GOT3 (cell line): Measurements from ENCODE around the gene CALML4.
"Not testable (repeated sequence)": the region's sequence is repeated elsewhere in the genome, so short reads cannot be mapped to it uniquely, and the experiment has no call there.

ENCODE experiments used
- DNase-seq: peaks from one replicate; lab custom pipeline; 2025; ENCODE audit warnings: mixed read lengths; lab: John Stamatoyannopoulos, UW

The CALML4 gene

DNA sequence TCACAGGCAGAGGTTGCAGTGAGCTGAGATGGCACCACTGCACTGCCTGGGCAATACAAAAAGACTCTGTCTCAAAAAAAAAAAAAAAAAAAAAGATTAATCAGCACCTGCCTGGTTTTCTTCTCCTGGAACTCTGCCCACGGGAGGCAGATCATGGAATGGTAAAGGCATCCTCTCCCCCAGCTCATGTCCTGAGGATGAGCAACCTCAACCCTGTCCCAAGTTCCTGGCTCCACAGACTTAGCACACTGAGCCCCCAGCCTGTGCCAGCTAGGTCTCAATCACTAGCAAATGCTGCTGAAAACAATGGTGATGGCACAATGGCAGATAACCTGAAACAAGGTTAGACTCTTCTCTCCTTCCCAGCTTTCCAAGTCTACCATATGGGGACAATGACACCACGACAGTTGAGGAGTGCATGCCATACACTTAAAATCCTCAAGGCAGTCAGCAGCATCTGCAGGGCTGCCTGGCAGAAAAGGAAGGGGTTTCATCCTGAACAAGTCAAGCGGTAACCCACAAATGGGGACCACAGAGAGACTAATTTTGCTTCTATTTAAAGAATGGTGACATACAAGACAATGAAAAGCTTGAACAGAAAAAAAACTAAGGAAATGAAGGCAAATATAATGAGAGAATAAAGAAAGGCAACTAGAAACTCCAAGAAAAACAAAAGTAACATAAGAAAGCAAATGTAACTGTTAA is 19.6 kb upstream of the CALML4 start:
- no peak for DNase-seq

- no peak for DNase-seq
Observed at GRCh38 chr15:68224108-68224507, 19.0 kb upstream of the CALML4 start.

- no peak for DNase-seq
Observed at GRCh38 chr15:68223171-68223570, 18.0 kb upstream of the CALML4 start.

- not testable (repeated sequence) for DNase-seq
Observed at GRCh38 chr15:68222432-68222743, 17.3 kb upstream of the CALML4 start.

DNA sequence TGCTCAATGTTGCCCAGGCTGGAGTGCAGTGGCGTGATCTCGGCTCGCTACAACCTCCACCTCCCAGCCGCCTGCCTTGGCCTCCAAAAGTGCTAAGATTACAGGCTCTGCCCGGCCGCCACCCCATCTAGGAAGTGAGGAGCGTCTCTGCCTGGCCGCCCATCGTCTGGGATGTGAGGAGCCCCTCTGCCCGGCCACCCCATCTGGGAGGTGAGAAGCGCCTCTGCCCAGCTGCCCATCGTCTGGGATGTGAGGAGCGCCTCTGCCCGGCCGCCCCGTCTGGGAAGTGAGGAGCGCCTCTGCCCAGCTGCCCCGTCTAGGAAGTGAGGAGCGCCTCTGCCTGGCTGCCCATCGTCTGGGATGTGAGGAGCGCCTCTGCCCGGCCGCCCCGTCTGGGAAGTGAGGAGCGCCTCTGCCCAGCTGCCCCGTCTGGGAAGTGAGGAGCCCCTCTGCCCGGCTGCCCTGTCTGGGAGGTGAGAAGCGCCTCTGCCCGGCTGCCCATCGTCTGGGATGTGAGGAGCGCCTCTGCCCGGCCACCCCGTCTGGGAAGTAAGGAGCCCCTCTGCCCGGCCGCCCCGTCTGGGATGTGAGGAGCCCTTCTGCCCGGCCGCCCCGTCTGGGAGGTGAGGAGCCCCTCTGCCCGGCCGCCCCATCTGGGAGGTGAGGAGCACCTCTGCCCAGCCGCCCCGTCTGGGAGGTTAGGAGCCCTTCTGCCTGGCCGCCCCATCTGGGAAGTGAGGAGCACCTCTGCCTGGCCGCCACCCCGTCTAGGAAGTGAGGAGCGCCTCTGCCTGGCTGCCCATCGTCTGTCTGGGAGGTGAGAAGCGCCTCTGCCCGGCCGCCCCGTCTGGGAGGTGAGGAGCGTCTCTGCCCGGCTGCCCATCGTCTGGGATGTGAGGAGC is 16.6 kb upstream of the CALML4 start:
- not testable (repeated sequence) for DNase-seq

DNA sequence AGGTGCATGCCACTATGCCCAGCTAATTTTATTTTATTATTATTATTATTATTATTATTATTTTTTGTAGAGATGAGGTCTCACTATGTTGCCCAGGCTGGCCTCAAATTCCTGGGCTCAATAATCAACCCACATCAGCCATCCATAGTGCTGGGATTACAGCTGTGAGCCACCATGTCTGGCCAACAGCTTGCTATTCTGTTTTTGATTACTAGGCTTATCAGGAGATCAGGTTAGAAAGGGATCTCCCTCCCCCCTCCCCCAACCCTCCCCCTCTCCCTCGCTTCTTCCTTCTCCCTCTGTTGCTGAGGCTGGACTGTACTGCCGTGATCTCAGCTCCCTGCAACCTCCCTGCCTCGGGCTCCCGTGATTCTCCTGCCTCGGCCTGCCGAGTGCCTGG is 15.8 kb upstream of the CALML4 start:
- DNase-seq = no peak

DNA sequence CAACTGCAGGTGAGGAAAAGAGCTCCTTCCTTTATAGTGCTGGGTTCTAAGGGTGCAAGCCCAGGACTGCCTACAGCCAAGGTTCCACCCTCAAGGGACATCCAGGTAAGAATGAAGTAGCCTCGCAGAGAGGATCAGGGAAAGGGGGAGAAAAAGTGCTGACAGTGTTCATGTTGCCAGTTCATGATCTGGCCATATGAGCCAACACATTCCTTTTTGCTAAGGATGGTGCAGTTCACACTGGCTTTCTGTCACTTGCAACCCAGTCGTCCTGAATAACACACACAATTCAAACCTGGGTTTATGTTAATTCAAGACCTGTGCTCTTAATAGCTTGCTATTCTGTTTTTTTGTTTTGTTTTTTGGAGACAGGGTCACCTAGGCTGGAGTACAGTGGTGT is 15.4 kb upstream of the CALML4 start:
- DNase-seq = no peak

GRCh38 chr15:68218847-68219798 is 14.0 kb upstream of the CALML4 start:
- no peak for DNase-seq

- no peak for DNase-seq
Observed at GRCh38 chr15:68218331-68218730, 13.2 kb upstream of the CALML4 start.

DNA sequence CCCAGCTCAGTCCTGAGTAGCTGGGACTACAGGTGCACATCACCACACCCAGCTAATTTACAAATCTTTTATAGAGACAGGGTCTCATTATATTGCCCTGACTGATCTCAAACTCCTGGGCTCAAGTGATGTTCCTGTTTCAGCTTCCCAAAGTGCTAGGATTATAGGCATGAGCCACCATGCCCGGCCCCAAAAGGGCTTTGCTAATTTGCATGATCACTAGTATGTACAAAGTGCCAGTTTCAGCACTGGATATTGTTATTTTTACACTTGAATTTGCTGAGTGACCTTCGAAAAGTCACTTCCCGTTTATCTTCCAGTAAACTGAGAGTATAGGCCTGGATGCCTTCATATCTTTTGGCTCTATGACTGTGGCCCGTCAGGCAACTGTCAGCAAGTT is 12.2 kb upstream of the CALML4 start:
- DNase-seq = no peak

DNA sequence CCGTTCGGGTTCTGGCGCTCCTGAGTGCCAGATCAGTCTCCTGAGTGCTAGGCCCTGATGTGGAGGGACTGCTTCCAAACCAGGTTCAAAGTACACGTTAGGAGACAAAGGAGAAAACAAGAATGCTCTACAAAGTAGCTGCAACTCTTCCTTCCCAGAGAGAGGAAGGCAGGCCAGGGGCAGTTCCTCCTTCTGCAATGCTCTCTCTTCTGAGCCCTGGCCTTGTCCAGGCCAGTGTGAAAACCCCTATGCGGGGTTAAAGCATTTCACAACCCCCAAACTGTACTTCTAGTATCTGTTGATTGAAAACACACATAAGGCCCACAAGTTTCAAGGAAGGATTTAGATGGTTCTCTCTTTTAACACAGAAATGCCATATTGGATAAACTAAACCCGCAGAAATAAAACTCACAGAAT is 9.7 kb upstream of the CALML4 start:
- no peak for DNase-seq

DNA sequence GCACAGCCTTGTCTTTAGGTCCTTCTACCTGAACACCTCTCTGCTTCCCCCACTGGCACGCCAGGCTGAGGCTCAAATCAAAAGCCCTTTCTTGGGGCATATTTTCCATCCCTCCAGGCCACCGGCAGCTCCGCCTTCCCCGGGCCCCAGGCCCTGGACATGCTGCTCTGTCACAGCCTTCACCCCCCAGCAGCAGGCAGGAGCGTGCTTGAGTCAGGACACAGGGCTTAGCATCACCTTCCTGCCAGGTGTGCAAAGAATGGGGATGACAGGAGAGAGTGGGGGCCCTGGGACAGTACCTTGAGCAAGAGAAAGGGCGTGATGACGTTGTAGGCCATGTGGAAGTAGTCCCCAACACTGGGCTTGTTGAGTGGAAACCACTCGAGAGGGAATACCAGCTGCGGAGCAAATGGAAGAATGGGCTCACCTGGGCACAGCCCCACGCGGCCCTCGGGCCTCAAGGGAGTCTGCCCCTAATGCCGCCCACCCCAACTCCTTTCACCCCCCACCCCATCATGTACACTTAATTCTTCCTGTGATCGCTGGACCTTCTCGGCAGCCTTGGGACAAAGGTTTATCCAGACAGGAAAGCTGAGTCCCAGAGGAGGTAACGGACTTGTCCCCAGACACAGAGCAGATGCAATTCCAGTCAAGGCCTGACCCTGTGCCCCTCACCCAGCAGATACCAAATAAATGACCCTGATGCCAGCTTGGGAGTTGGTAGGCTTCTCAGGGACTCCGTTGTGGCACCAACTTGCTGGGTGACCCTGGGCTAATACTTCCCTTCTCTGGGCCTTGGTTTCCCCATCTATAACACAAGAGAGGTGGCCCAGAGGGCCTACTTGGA is 9.1 kb upstream of the CALML4 start:
- DNase-seq = no peak

GRCh38 chr15:68213491-68213845 is 8.3 kb upstream of the CALML4 start:
- DNase-seq = not testable (repeated sequence)

DNA sequence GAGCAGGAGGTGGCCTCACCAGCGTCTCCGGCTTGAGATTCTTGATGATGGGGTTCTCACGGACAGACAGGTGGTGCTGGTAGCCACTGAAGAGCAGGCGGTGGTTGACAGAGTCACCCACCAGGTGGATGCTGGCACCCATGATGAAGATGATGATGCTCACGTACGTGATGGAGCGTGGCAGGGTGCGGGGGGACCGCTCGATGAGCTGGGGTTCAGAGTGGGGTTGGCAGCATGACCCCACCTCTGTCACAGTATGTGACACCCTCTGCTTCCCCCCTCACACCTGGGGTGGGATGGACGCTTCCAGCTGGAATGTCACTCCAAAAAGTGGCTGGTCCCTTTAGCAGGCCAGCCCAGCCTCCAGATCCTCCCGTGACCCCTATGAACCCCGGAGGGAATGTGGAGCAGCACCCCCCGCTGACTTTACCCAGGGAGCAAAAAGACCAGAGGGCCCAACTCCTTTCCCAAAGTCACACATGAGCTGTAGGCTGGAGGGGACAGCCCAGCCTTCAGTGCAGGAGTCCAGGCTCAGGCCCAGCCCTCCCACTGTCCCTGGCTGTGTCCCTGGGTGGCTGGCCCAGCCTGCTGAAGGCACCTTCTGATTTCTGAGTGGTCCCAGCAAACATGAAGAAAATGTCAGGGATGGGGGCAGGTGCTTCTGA is 6.7 kb upstream of the CALML4 start:
- DNase-seq = no peak

DNA sequence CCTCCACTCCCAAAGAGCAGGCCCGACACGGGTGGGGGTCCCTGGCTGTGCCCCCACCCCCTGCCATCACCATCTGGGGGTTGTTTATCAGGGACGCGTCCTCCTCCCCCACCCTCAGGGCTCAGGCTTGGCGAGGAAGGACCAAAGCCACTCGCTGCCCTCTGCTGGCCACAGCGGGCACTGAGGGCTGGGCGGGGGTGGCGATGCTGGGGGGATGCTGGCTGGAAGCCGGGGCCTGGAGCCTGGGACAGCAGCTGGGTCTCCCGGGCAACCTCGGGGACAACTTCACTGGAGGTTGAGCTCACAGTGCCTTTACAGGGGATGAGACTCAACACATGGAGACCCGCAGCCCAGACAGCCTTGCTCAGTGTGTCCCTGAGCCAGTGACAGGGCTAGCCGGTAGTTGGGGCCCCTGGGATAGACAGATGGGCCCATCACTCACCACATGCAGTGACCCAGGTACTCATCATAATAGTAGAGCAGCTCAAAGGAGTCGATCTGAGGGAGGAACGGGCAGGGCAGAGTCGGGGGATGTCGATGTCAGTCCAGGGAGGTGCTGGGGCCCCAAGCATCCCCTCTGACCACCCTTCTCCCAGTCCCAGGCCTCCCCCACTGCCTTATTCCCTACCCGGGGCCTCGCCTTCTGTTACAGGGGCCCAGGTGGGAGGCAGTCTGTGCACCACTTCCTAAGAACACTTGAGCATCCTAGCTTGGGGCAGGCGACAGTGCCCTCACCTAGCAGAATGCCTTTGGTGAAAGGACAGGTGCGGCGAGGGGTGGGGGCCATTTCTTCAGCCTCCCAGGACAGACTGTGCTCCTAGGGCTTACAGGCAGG is 5.9 kb upstream of the CALML4 start:
- no peak for DNase-seq

DNA sequence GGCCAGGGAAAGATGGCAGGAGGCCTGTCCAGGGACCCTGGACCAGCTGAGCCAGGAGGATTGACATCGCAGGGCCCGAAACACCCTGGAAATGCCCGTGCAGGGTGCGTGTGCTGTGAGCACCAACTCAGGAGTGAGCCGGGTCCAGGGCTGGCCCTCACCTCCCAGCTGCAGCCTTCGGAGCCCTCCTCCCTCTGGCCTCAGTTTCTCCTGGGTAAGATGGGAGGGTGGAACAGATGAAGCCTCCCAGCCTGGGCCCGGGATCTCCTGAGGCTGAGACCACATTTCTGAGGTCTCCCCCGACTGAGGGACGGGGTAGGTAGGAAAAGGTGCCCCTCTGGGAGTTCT is 5.3 kb upstream of the CALML4 start:
- no peak for DNase-seq

DNA sequence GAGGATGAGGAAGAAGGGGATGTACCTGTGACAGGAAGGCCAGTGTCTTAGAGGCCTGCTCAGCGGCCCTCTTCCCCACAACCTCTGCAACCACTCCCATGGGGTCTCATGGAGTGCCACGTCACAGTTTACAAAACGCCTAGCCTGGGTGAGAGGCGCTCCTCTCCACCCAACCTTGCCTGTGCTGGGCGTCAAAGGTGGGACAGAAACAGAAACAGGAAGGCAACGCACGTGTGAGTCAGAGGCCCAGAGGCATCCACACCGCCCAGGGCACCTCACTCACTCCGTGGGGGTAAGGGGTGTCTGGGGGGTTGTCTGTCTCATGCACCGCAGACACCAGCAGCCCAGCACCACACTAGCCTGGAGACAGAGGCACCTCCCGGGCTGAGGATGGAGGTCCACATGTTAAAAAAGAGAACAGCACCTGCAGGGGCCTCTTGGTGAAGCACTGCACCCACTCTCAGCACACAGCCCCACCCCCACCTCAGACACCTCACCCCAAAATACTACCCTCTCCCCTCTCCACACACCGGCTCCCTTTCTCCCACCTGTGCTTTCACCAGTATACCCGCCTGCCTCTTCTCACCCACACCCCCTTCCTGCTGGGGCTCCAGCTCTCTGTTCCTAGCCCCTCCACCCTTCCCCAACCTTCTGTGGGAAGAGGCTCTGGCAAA is 4.7 kb upstream of the CALML4 start:
- no peak for DNase-seq

GRCh38 chr15:68209272-68209671 is 4.1 kb upstream of the CALML4 start:
- DNase-seq = no peak

DNA sequence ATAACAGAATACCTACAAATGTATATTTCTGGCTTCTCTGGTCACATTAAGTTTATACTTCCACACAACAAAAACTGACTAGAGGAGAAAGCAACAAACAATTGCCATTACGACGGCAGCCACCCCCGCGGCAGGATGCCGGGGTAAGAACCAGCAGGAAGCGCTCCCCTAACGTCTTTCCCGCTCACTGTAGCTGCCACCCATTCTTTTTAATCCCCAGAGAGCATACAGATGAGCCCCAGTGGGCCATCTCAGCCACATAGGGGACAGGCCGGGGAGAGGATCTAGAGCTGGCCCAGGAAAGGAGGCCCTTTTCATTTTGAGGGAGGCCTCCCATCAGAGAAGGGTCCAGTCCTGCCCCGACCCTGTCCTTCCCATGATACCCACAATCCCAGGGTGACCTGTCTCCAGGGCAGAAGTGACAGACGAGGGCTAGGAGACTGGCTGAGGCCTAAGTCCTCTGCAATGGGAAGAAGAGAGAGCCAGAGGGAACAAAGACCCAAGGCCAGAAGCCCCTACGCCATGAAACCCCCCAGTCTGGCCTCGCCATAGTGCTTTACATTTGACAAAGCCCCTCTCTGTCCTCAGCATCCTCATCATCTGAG is 3.6 kb upstream of the CALML4 start:
- DNase-seq = no peak
